ENCODE results near the gene GDF11.

The GDF11 gene

GRCh38 chr12:55699471-55700055 is 43.4 kb upstream of the GDF11 start:
- Histone ChIP-seq H3K27ac (ENCODE audit: low read depth, low read length) (no peak overlapping the region), H2AFZ (ENCODE audit: low read length, unreplicated experiment) (no peak overlapping the region), H3K27me3 (ENCODE audit: insufficient read depth, low read length) (no peaks in the 10 kb centered on the region), H3K4me3 (ENCODE audit: low read depth, low read length) (no peak overlapping the region), H3K4me1 (ENCODE audit: control insufficient read depth, insufficient read depth, low read length, unreplicated experiment) (peaks cover 25% of the 10 kb centered on the region), H3K79me2 (ENCODE audit: control insufficient read depth, insufficient read depth, low read length, unreplicated experiment) (peaks cover 12% of the 10 kb centered on the region), H3K36me3 (ENCODE audit: insufficient read depth, low read length) (no peaks in the 10 kb centered on the region)

DNA sequence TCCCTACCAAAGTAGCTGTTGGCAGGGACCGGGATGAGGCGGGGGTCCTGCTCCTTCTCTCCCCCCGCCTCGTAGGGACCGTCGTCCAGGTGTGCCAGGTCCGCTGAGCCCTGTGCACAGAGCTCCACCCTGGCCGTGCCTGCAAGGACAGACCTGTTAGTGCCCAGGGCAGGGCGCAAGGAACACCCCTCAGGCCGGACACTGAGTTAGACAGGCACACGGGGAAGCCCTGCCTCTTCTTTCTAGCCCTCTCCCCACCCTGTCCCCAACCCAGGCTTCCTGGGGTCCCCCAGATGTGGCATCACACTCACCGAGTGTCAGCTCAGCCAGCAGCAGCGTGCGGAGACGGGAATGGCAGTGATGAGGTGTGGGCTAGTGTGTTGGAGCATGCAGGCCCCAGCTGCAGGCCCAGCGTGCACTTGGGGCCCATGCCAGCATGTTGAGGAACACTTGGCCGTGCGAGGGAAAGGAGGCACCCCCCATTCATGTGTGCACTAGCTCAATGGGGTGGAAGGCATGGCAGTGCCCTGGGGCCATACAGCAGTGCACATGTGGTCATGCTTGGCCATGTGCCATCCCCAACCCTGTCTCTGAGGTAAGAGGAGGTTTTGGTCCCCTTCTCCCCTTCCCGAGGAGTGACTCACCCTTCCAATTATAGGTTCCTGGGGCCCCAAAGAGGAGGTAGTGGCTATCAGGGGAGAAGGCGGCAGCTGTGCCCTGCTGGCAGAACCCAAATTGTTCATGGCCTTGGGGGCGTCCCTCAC is 42.5 kb upstream of the GDF11 start:
- no peaks in the 10 kb centered on the region for H3K36me3 ChIP-seq (ENCODE audit: insufficient read depth, low read length)
- peaks cover 17% of the 10 kb centered on the region for H3K79me2 ChIP-seq (ENCODE audit: control insufficient read depth, insufficient read depth, low read length, unreplicated experiment)
- H3K27ac ChIP-seq (ENCODE audit: low read depth, low read length): no peak overlapping the region
- H3K4me3 ChIP-seq (ENCODE audit: low read depth, low read length): no peak overlapping the region
- peaks cover 34% of the 10 kb centered on the region for H3K4me1 ChIP-seq (ENCODE audit: control insufficient read depth, insufficient read depth, low read length, unreplicated experiment)
- no peaks in the 10 kb centered on the region for H3K27me3 ChIP-seq (ENCODE audit: insufficient read depth, low read length)
- no peak overlapping the region for H2AFZ ChIP-seq (ENCODE audit: low read length, unreplicated experiment)

DNA sequence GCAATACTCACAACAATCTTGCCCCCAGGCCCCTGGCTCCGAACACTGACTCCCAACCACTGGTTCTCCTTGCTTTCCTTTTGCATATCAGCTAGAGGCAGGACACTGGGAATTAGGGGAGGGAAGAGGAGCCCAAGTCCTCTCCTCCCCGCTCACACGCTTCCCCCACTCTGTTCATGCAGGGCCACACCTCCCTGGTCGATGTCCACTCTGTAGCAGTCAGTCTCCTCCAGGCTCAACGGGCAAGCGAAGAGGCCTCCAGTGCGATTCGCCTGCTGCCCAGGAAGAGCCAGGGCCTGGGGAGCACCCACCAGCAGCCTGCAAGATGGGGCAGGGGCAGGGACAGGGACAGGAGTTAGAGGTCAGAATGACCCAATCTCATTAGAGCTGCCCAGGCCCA is 40.1 kb upstream of the GDF11 start:
- H3K4me3 ChIP-seq (ENCODE audit: low read depth, low read length): no peak overlapping the region
- no peaks in the 10 kb centered on the region for H3K36me3 ChIP-seq (ENCODE audit: insufficient read depth, low read length)
- H3K27ac ChIP-seq (ENCODE audit: low read depth, low read length): no peak overlapping the region
- peaks cover 29% of the 10 kb centered on the region for H3K79me2 ChIP-seq (ENCODE audit: control insufficient read depth, insufficient read depth, low read length, unreplicated experiment)
- no peaks in the 10 kb centered on the region for H3K27me3 ChIP-seq (ENCODE audit: insufficient read depth, low read length)
- peaks cover 48% of the 10 kb centered on the region for H3K4me1 ChIP-seq (ENCODE audit: control insufficient read depth, insufficient read depth, low read length, unreplicated experiment)
- H2AFZ ChIP-seq (ENCODE audit: low read length, unreplicated experiment): no peak overlapping the region

DNA sequence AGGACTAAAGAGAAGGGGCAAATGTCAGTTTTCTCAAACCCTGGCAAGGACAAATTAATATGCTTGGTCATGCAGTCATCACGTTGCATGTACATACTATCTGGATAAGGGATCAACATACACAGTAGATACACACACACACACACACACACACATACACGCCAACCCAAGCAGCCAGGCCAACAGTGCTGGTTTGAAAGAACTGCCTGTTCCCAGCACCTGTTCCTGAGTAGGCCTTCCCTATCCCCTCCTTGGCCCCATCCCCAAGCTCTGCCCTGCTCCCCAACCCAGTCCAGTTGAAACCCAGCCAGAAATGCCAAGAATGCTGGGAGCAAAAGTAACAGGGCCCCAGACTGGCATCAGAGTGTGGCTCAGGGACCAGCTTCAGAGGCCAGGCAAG is 39.6 kb upstream of the GDF11 start:
- Histone ChIP-seq H3K36me3 (ENCODE audit: insufficient read depth, low read length) (no peaks in the 10 kb centered on the region), H3K4me3 (ENCODE audit: low read depth, low read length) (no peak overlapping the region), H3K27me3 (ENCODE audit: insufficient read depth, low read length) (no peaks in the 10 kb centered on the region), H2AFZ (ENCODE audit: low read length, unreplicated experiment) (no peak overlapping the region), H3K27ac (ENCODE audit: low read depth, low read length) (no peak overlapping the region), H3K4me1 (ENCODE audit: control insufficient read depth, insufficient read depth, low read length, unreplicated experiment) (peaks cover 49% of the 10 kb centered on the region), H3K79me2 (ENCODE audit: control insufficient read depth, insufficient read depth, low read length, unreplicated experiment) (peaks cover 29% of the 10 kb centered on the region)

- H2AFZ ChIP-seq (ENCODE audit: low read length, unreplicated experiment): no peak overlapping the region
- no peak overlapping the region for H3K27ac ChIP-seq (ENCODE audit: low read depth, low read length)
- no peaks in the 10 kb centered on the region for H3K27me3 ChIP-seq (ENCODE audit: insufficient read depth, low read length)
- no peaks in the 10 kb centered on the region for H3K36me3 ChIP-seq (ENCODE audit: insufficient read depth, low read length)
- H3K4me3 ChIP-seq (ENCODE audit: low read depth, low read length): peak overlapping the region; percentile 22; the same call in 1 of the 2 replicates
- H3K4me1 ChIP-seq (ENCODE audit: control insufficient read depth, insufficient read depth, low read length, unreplicated experiment): peaks cover 57% of the 10 kb centered on the region
- H3K79me2 ChIP-seq (ENCODE audit: control insufficient read depth, insufficient read depth, low read length, unreplicated experiment): peaks cover 29% of the 10 kb centered on the region
These were observed 38.8 kb upstream of the GDF11 start for GRCh38 chr12:55703901-55704761.

DNA sequence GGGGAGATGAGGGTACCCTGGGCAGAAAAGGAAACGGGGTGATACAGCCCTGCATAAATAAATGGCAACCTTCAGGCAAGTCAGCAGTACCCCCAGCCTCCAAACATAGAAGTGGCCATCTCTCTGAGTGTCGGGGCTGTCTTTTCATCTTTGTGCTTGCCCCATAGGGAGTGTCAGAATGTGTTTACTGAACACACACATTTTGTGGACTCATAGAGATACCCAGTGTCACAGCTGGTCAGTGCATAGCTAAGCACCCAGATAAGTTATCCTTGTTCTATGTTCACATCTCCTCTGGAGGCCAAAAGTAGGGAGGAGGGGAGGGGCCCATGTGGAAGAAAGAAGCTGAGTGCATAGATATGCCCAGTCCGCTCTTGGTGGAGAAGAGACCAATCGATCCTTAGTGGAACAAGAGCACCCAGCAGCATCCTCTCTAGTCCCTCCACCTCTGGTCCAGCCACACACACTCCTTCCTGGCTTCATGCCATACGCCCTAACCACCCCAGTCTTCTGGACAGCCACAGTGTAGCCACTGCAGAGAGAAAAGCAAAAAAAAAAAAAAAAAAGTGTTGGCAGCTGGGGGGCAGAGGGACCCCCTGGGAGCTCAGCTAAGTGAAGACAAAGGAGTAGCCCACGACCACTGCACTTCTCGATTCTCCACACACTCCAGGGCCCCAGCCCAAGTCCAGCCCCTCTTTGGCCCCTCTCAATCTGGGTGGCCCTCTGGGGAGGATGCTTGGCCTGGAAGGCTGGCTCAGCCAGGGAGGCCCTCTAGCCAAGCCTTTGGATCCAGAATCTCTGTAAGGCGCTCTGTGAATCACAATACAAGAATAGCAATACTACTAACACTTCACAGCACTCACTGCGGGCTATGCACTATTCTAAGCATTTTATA is 37.9 kb upstream of the GDF11 start:
- Histone ChIP-seq H3K27me3 (ENCODE audit: insufficient read depth, low read length) (no peaks in the 10 kb centered on the region), H3K4me3 (ENCODE audit: low read depth, low read length) (peak overlapping the region; percentile 75), H2AFZ (ENCODE audit: low read length, unreplicated experiment) (no peak overlapping the region), H3K27ac (ENCODE audit: low read depth, low read length) (no peak overlapping the region), H3K4me1 (ENCODE audit: control insufficient read depth, insufficient read depth, low read length, unreplicated experiment) (peaks cover 61% of the 10 kb centered on the region), H3K79me2 (ENCODE audit: control insufficient read depth, insufficient read depth, low read length, unreplicated experiment) (peaks cover 29% of the 10 kb centered on the region), H3K36me3 (ENCODE audit: insufficient read depth, low read length) (no peaks in the 10 kb centered on the region)

- Histone ChIP-seq H3K36me3 (ENCODE audit: insufficient read depth, low read length) (no peaks in the 10 kb centered on the region), H3K4me3 (ENCODE audit: low read depth, low read length) (peak overlapping the region; percentile 75), H3K27ac (ENCODE audit: low read depth, low read length) (no peak overlapping the region), H3K4me1 (ENCODE audit: control insufficient read depth, insufficient read depth, low read length, unreplicated experiment) (peaks cover 55% of the 10 kb centered on the region), H3K79me2 (ENCODE audit: control insufficient read depth, insufficient read depth, low read length, unreplicated experiment) (peaks cover 29% of the 10 kb centered on the region), H2AFZ (ENCODE audit: low read length, unreplicated experiment) (no peak overlapping the region), H3K27me3 (ENCODE audit: insufficient read depth, low read length) (no peaks in the 10 kb centered on the region)
These were observed 37.0 kb upstream of the GDF11 start for GRCh38 chr12:55705782-55706402.

DNA sequence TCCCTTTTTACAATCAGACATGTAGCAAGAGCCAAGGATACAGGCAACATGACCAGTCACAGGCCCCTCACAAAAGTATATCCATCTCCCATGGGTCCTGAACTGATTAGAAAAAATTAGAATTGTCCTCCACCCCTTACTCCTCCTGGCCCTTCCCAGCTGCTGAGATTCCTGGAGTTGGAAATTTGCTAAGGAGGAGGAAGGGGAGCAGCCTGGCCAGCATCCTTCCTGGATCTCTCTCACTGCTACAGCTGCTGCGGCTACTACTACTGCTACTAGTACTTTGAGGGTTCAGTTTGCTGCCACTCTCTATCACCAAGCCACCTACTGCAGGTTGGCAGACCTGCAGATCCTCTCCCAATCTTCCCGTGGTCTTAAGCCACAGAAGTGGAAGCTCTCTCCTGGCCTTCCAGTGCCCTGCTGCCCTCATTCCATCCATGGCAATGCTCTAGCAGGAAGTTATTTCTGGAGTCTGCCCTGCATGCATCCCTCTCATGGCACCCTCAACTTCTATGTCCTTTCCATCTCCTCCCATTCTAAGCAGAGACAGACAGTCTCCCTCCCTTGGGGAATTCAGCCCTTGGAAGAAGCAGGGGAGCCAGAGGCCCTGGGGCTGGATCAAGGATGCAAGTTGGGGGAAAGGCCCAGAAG is 36.2 kb upstream of the GDF11 start:
- Histone ChIP-seq H3K4me1 (ENCODE audit: control insufficient read depth, insufficient read depth, low read length, unreplicated experiment) (peaks cover 50% of the 10 kb centered on the region), H3K36me3 (ENCODE audit: insufficient read depth, low read length) (no peaks in the 10 kb centered on the region), H2AFZ (ENCODE audit: low read length, unreplicated experiment) (no peak overlapping the region), H3K79me2 (ENCODE audit: control insufficient read depth, insufficient read depth, low read length, unreplicated experiment) (peaks cover 29% of the 10 kb centered on the region), H3K27me3 (ENCODE audit: insufficient read depth, low read length) (no peaks in the 10 kb centered on the region), H3K4me3 (ENCODE audit: low read depth, low read length) (peak overlapping the region; percentile 75), H3K27ac (ENCODE audit: low read depth, low read length) (no peak overlapping the region)

- Histone ChIP-seq H3K4me3 (ENCODE audit: low read depth, low read length) (peak overlapping the region; percentile 75), H3K79me2 (ENCODE audit: control insufficient read depth, insufficient read depth, low read length, unreplicated experiment) (peaks cover 29% of the 10 kb centered on the region), H3K4me1 (ENCODE audit: control insufficient read depth, insufficient read depth, low read length, unreplicated experiment) (peaks cover 56% of the 10 kb centered on the region), H2AFZ (ENCODE audit: low read length, unreplicated experiment) (no peak overlapping the region), H3K27ac (ENCODE audit: low read depth, low read length) (no peak overlapping the region), H3K27me3 (ENCODE audit: insufficient read depth, low read length) (no peaks in the 10 kb centered on the region), H3K36me3 (ENCODE audit: insufficient read depth, low read length) (no peaks in the 10 kb centered on the region)
These were observed 35.7 kb upstream of the GDF11 start for GRCh38 chr12:55707219-55707671.
